GM18867 (cell line): ENCODE data around the gene C16orf46.
"Not testable (repeated sequence)": the region's sequence is repeated elsewhere in the genome, so short reads cannot be mapped to it uniquely, and the experiment has no call there.

Experiments used
- ATAC-seq: cut with Tn5 transposase; IDR thresholded peaks from one replicate; pipeline ENCODE4 v1.9.1; 2021; ENCODE audit warnings: mild to moderate bottlenecking, moderate library complexity; ENCODE audit not compliant: unreplicated experiment

Gene C16orf46, protein sequence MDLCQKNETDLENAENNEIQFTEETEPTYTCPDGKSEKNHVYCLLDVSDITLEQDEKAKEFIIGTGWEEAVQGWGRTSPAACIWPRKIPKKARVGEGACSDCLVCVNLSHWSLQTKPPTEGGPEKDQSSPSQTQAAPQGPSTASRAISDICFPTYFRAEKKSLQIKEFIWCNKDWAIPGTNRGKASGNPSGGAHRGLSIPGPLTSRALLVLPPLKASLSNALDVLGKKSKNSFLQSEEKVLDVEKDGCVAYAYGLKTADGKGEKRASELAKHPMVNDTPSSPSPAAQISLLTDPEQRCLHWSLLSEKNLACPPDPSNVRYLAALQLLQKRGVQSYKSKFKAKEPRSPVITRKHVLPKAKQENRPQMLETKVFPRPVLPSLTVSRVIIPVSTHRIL

DNA sequence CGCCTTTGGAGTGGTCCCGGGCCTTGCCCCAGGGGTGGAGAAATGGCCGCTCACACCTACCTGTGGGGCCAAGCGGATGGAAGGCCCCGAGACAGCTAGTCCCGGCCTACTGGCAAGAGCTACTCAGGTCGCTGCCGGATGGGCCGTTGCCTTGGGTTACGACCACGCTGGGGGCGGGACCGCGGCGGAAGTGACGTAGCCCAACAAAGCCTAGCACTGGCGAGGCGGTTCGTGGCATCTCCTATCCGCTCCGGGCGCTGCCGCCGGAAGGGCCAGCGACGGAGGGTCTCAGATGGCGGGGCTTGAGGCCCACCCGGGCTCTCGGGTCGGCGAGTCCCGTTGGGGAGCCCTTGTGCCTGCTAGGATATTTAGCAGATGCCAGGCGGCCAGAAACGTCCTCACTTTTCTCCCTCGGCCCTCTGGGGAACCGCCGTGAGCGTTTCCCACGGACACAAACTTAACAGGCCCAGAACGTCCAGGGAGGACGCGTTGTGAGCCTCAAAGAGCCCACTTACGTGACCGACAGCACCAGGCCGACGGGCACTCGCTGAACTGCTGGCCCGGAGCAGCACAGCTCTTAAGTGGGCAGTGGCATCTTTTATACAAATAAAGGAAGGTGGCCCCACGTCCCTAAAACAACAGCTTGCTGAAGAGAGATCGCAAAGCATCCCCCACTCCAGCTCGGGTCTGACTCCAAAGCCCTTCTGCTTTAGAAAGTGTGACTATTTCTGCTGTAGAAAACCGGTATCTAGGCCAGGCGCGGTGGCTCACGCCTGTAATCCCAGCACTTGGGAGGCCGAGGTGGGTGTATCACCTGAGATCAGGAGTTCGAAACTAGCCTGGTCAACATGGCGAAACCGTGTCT is at the start of gene C16orf46:
Gene C16orf46, minus strand, starts transcription at position 163 of the 865 bp plus-strand sequence. CDS start 13,283 bp downstream, outside the sequence.
- ATAC-seq = peak; percentile 95

- ATAC-seq = no peak
Measured at GRCh38 chr16:81123092-81123852, 46.2 kb upstream of the C16orf46 start.

DNA sequence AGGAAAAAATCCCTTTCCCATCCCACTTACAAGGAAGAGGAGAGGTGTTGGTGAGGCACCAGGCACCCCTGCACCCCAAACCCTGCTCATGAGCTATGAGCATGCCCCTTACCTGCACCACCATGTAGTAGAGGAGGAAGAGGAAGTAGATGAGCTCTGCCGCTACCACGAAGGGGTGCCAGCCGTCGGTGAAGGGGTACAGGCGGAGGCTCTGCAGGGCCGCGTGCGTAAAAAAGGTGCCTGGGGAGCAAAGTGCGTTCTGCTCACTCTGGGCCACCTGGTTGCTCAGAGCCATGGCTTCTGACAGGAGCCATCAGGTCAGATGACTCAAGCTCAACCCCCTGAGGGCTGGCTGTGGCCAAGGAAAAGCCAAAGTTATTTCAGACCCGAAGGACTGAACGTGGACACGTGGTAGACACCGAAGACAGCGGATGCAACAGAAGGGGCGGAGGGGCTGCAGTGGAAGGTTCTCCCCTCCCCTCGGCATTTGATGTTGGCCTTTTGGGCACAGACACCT is 44.5 kb upstream of the C16orf46 start:
- no peak for ATAC-seq

GRCh38 chr16:81117436-81117835 is 40.4 kb upstream of the C16orf46 start:
- ATAC-seq = no peak

GRCh38 chr16:81116285-81116684 is 39.2 kb upstream of the C16orf46 start:
- no peak for ATAC-seq

DNA sequence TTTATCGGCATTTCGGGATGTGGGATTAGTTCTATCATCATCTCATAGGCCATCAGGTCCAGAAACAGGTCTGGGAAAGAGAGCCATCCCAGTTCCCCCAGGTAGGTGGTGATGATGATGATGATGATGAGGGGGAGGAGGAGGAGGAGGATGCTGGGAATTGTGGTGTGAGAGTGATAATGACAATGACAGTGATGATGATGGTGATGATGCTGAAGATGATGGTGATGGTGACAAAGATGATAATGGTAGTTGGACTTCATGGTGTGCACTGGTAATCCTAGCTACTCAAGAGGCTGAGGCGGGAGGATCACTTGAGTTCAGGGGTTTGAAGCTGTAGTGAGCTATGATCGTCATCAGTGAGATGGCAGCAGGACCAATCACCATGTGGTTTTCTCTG is 35.4 kb upstream of the C16orf46 start:
- ATAC-seq = no peak

GRCh38 chr16:81109274-81109673 is 32.2 kb upstream of the C16orf46 start:
- ATAC-seq = not testable (repeated sequence)

DNA sequence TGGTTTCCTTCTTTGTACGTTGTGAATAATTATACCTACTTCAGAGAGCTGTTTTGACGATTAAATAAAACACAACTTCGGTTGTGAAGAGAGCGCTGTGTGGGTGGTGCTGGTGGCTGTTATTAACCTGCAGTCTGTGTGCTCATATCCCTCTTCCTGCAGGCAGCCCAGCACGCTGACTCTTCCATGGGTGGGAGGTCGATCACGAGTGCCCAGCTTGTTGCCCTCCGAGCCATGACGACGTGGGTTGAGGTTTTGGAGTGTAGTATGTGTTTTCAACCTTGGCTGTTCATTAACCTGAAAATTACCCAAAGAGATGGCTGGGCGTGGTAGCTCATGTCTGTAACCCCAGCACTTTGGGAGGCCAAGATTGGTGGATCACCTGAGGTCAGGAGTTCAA is 30.5 kb upstream of the C16orf46 start:
- ATAC-seq = no peak

DNA sequence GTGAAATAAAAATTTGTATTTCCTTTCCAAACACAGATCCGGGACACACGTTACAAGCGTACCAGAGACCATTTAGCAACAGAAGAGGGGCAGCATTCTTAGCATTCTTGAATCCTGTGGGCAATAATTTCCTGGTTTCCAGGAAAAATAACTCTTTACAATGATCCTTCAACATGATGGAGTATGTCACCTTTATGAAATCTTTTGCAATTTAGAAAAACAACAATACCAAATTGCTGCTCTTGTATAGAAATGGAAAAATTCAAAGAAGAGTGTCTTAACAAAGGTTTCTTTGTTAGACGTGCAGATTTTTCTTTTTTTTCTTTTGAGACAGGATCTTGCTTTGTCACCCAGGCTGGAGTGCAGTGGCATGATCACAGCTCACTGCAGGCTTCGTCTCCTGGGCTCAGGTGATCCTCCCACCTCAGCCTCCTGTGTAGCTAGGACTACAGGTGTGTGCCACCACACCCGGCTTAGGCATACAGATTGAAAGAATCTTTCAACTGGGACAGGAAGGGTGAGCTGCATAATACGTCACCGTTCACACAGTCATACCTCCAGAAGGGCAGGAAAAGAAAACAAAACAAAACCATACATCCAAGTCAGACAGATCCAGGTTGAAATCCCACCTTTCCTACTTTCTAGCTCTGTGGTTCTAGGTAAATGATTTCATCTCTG is 29.9 kb upstream of the C16orf46 start:
- ATAC-seq = no peak

DNA sequence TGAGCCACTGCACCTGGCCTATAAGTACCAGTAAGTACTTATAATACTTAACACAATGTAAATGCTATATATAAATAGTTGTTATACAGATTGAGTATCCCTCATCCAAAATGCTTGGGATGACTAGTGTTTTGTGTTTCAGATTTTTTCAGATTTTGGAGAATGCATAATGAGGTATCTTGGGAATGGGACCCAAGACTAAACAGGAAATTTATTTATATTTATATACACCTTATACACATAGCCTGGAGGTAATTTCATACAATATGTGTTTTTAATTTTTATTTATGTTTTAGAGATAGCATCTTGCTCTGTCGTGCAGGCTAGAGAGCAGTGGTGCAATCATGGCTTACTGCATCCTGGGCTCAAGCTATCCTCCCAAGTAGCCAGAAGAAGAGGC is 28.9 kb upstream of the C16orf46 start:
- ATAC-seq = no peak

GRCh38 chr16:81101702-81102101 is 24.7 kb upstream of the C16orf46 start:
- ATAC-seq = no peak

- no peak for ATAC-seq
Measured at GRCh38 chr16:81099958-81100357, 22.9 kb upstream of the C16orf46 start.

DNA sequence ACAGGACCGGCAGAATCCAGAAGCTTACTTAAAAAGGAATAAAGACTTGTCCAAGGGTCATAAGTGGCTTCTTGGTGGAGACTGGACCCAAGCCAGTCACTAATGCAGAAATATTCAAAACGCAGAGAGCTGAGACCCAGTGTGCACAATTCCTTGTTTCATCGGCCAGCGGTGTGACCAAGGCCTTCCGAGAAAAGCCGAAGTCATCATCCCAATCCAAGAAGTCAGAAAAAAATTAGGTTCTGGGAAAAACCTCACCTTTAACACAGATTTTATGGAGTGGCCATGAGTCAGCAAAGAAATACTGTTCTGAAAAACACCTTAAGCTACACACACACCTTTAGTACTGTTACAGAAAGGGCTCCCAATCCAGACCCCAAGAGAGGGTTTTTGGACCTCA is 20.2 kb upstream of the C16orf46 start:
- ATAC-seq = no peak

- no peak for ATAC-seq
Measured at GRCh38 chr16:81096715-81097208, 19.7 kb upstream of the C16orf46 start.

GRCh38 chr16:81095953-81096714 is 19.1 kb upstream of the C16orf46 start, which contains the start of gene GCSH:
Gene GCSH, minus strand, starts transcription at chr16:81096395. Its CDS starts 117 bp downstream, at chr16:81096278.
- peak; percentile 98 for ATAC-seq

- no peak for ATAC-seq
Measured at GRCh38 chr16:81095653-81095952, 18.6 kb upstream of the C16orf46 start.

GRCh38 chr16:81094771-81095251 is 17.8 kb upstream of the C16orf46 start:
- ATAC-seq = no peak

DNA sequence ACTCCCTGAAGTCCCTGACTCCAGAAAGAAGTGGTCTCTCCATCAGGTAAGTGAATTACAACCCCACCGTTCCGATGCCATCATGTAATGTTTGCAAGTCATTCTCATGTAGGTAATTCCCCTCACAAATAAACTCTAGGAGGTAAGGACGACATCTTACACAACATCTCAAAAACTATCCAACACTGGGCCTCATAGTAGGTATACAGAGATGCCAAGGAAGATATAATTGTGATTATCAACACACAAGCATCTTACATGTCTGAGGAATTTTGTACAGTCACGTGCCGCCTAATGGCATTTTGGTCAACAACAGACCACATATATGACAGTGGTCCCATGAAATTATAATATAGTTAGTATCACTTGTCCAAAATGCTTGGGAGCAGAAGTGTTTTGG is 11.8 kb upstream of the C16orf46 start:
- no peak for ATAC-seq

- ATAC-seq = no peak
Measured at GRCh38 chr16:81081014-81081413, 4.0 kb upstream of the C16orf46 start.
